Ammon's horn (tissue), 1 donor: Measurements from ENCODE around the gene ACTRT3.

ENCODE experiments used
- DNase-seq: peaks from one replicate; pipeline ENCODE4 v3.0.0-alpha.2; 2016; ENCODE audit warnings: low spot score

Gene ACTRT3

GRCh38 chr3:169769287-169770181 lies at the start of gene ACTRT3:
TSS of gene ACTRT3 (minus strand) at chr3:169769561. CDS start at chr3:169769520, 41 bp downstream.
- DNase-seq, result peak; percentile 43

GRCh38 chr3:169818316-169818715 lies 49.0 kb upstream of the ACTRT3 start:
- DNase-seq, result no peak

- no peak for DNase-seq
These were observed 46.3 kb upstream of the ACTRT3 start for GRCh38 chr3:169815590-169816150.

- DNase-seq, result no peak
These were observed 44.6 kb upstream of the ACTRT3 start for GRCh38 chr3:169813757-169814517.

- DNase-seq, result no peak
These were observed 43.9 kb upstream of the ACTRT3 start for GRCh38 chr3:169813278-169813677.

- peak; percentile 74 for DNase-seq
These were observed 43.2 kb upstream of the ACTRT3 start, which contains the start of the genes LRRC34 and LRRIQ4 for GRCh38 chr3:169812332-169813235. TSS of gene LRRC34 (minus strand) at chr3:169812904. CDS start at chr3:169812548, 356 bp downstream. TSS of gene LRRIQ4 (plus strand) at chr3:169812870. CDS start at chr3:169821922, 9,052 bp downstream.

GRCh38 chr3:169811631-169812331 lies 42.4 kb upstream of the ACTRT3 start:
- DNase-seq, result peak; percentile 52

GRCh38 chr3:169809230-169809795 lies 40.0 kb upstream of the ACTRT3 start:
- no peak for DNase-seq

GRCh38 chr3:169804681-169805080 lies 35.3 kb upstream of the ACTRT3 start:
- no peak for DNase-seq

GRCh38 chr3:169792359-169792758 lies 23.0 kb upstream of the ACTRT3 start:
- no peak for DNase-seq

- no peak for DNase-seq
These were observed 21.5 kb upstream of the ACTRT3 start for GRCh38 chr3:169790687-169791429.

GRCh38 chr3:169790219-169790618 lies 20.9 kb upstream of the ACTRT3 start:
- DNase-seq, result no peak

GRCh38 chr3:169787791-169788190 lies 18.4 kb upstream of the ACTRT3 start:
- DNase-seq, result no peak

- DNase-seq, result no peak
These were observed 17.8 kb upstream of the ACTRT3 start for GRCh38 chr3:169787120-169787519.

- DNase-seq, result no peak
These were observed 12.0 kb upstream of the ACTRT3 start for GRCh38 chr3:169781209-169781855.

- no peak for DNase-seq
These were observed 11.4 kb upstream of the ACTRT3 start for GRCh38 chr3:169780742-169781141.

GRCh38 chr3:169777822-169778221 lies 8.5 kb upstream of the ACTRT3 start:
- DNase-seq, result no peak

GRCh38 chr3:169774186-169774585 lies 4.8 kb upstream of the ACTRT3 start:
- DNase-seq, result no peak
